ENCODE measurements around the gene PVALB.

PVALB gene

DNA sequence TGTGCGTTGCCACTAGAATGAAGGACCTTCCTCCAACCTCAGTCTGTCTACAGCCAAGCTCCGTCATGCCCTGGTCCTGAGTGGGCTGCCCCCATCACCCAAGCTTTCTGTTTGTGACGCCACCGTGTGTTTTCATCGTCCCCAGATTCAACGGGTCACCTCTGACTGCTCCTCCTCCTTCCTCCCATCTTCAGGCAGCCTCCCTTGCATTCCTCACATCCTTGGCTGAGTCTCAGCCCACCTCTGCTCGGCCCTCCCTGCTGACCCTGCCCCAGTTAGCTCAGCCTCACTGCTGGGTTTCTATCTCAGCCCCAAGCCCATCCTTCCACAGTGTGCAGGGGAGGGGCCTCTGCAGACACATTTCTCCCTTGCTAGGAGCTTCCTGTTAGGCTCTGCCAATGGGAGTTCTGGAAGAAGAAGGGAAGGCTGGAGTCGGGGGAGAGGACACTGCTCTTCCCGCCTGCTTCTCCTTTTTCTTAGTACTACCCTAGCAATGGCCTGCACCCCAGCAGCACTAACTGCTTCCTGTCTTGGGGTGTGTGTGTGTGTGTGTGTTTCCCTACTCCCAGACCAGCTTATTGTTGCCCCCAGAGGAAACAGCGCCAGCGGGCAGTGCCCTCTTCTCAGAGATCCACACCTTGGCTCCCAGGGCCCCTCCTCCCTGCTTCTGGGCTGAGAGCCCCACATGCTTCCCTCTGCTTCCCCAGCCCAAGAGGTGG lies 46.2 kb downstream of the PVALB start:
- DNase-seq = no peak

GRCh38 chr22:36769541-36770512 lies 47.0 kb downstream of the PVALB start:
- no peak for DNase-seq

- no peak for DNase-seq
These were observed 48.2 kb downstream of the PVALB start for GRCh38 chr22:36768616-36769015.

DNA sequence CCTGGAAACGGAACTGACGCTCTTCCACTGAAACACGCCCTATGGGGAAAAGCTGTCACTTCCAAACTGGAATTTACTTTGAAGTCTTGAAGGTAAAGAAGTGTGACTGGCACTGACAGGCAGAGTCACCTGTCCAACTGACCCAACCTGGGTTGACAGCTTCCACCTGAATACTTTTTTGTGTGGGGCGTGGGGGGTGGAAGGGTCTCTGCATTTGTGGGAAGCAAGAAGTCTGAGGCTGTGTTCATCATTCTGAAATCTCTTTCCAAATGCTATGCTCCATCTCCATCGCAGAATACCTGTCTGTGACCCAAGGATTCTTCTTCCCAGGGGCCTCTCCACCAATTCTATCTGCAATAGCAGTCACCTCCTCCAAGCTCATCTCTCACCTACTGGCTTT lies 48.7 kb downstream of the PVALB start:
- no peak for DNase-seq

- DNase-seq = no peak
These were observed 49.6 kb downstream of the PVALB start for GRCh38 chr22:36767035-36767775.

DNA sequence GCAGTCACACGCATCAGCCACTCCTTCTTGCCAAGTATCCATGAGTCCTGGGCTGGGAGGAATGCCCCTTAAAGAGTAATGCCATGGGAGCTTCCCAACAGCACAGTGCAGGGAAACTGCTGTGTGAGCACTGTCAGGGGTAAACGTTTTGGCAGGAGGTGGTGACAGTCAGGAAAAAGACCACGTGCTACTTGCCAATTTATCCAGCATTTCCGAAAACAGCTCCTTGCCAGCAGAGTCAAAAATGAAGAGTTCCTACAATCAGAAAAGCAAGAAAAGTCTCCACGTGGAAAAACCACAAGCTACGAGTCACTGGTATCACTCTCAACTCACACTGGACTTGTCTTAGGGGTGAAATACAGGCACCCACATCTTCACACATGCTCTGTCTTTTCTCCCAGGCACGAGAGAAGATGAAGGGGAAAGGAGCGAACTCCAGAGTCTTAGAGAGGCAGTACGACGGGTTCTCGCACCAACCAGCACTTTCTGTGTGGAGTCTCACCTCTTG lies 50.8 kb downstream of the PVALB start:
- no peak for DNase-seq

DNA sequence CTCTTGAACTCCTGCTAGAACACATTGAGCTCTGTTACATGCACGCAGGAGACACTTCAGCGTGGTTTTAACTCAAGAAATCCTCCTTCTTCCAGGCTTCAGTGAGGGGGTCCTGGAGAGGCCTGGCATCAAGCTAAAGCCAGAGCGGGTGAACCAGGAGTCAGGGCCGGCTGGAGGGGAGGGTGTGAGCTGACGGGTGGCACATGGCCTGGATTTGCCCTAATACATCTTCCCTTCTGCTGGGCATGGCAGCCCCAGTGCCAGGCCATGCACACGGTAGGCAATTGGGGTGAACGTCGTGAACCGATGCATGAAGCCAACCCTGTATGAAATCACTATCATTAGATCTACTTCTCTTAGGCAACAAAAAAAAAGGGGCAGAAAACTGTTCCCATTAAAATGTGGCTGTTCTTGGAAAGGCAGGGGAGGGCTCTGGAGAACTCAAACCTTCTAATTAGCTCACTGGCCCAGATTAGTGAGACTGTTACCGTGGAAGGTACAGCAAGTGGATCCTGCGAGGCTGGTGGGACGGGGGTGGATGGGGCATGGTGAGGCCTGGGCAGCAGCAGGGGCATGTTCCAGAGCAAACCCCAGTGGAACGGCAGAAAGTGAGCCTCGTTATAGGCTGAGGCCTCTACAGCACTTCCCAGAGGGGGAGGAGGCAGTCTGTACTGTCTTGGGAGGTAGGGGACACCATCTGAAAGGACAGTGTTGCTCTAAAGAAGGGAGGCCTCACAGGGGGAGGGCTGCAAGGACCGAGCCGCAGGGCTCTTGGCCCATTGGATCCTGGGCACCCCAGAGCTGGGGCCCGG lies 51.5 kb downstream of the PVALB start:
- DNase-seq = no peak

- DNase-seq = no peak
These were observed 52.2 kb downstream of the PVALB start for GRCh38 chr22:36764641-36765040.

GRCh38 chr22:36764060-36764459 lies 52.8 kb downstream of the PVALB start:
- DNase-seq = no peak

DNA sequence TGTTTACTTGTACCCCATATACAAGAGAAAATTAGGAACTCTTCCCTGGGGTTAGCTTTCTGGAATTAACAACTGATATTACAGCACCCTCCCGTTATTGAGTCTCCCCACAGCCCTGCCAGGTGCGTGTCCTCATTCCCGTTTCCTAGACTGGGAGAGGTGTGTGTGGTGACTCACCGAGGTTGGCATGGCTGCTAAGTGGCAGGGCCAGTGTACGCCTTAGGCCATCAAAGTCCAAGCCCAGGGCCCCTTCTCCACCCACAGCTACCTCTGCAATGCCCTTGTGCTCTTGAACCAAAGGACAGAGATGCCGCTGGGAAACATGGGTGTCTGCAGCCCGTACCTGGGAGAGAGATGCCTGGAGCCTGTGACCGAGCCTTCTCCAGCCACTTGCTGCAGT lies 53.3 kb downstream of the PVALB start:
- DNase-seq = no peak

- no peak for DNase-seq
These were observed 54.1 kb downstream of the PVALB start for GRCh38 chr22:36762687-36763260.

DNA sequence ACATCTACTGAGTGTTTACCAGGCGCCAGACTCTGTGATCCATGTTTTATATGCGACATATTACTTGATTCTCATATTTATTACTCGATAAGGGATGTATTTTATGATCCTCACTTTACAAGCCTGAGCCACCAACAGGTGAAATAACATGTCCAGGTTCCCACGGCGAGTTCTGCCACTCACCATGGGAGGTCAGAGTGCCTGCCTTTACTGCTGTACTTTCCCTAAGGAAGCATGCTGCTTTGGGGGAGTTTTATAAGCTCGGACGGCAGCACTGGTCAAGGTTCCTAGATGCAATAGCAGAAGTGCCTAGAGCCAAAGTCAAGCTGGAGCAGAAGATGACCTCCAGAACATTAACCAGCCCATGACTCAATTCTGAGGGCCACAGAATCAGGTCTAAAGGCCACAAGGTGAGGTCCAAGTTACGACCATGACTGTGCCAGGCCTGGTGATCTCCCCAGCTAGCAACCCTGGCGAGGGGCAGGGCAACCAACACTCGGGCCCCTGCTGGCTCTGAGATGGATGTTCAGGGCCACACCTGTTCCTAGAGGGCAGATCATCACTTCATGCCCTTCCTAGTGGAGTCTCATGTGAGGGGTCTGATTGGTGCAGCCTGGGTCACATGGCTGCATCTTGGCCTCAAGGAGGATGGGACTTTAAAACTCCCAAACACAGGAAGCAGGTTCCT lies 55.1 kb downstream of the PVALB start:
- no peak for DNase-seq

- DNase-seq = no peak
These were observed 56.0 kb downstream of the PVALB start for GRCh38 chr22:36760786-36761185.

DNA sequence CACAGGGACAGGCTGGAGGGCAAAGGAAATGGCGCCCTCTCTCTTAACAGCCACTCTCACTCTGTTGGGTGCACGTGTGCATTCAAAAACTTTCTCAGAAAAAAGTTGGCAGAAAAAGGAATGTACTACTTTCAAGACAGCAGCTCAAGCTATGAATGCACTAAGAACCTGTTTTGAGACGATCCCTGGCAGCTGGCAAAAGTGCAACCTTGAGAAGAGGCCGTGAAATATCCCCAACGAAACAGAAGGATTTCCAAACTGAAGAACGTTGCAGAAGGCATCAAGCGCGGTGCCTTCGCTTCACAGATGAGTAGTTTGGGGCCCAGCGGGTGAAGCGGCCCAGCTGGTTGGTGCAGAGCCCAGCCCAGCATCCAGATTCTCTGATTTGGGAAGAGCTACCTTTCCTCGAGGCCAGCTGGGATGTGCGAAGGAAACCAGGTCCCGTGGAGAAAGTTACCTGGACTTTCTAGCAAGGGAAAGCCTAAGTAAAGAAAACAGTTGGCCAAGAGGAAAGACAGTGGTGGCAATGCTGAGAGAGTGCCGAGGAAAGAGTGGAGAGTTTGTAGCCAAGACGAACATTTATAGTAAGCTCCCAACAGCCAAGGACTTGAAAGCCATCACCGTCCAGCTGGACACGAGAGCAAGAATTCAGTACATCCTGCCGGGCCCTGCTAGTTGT lies 57.2 kb downstream of the PVALB start:
- DNase-seq = no peak

DNA sequence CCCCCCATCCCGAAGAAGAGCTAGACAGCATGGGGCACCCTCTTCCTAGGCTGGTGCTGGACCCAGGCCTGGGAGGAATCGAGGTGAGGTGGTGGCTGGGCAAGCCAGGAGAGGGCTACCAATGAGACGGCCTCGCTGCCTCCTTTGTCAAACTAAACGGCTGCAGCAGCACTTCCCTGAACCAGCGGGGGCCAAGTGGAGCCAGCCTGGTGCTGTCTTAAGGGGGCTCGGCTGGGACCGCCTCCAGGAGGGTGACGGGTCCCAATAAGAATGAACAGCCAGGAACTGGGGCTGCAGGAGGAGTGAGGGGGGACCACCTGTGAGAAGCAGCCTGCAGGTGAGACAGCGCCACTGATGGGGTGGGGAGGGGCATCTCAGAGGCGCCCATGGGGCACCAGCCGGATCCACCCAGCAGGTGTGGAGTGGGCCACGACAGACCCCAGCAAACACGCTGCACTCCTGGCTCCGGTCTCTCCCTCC lies 58.0 kb downstream of the PVALB start:
- no peak for DNase-seq

DNA sequence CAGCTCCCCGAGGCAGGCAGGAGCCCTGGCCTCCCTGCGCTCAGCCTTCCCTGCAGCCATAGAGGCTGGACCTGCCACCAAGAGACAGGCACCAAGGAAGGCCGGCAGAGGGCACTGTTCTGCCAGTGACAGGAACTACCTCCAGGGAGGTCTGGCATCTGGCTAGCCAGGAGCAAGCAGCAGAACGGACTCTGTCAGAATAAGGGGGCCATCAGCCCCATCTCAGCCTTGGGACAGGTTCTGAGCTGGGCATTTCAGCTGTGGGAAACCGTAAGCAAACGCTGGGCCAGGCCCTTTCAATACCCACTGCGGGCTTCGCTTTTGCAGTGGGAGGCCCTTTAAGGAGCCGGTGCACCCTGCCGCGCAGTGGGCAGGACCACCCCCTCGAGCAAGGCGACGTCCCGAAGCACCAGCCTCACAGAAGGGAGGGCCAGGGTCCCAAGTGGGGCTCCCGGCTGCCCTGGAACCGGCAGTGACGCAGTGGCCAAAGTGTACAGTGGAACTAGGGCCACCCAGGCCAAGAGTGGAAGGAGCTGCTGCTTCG lies 59.1 kb downstream of the PVALB start:
- no peak for DNase-seq

DNA sequence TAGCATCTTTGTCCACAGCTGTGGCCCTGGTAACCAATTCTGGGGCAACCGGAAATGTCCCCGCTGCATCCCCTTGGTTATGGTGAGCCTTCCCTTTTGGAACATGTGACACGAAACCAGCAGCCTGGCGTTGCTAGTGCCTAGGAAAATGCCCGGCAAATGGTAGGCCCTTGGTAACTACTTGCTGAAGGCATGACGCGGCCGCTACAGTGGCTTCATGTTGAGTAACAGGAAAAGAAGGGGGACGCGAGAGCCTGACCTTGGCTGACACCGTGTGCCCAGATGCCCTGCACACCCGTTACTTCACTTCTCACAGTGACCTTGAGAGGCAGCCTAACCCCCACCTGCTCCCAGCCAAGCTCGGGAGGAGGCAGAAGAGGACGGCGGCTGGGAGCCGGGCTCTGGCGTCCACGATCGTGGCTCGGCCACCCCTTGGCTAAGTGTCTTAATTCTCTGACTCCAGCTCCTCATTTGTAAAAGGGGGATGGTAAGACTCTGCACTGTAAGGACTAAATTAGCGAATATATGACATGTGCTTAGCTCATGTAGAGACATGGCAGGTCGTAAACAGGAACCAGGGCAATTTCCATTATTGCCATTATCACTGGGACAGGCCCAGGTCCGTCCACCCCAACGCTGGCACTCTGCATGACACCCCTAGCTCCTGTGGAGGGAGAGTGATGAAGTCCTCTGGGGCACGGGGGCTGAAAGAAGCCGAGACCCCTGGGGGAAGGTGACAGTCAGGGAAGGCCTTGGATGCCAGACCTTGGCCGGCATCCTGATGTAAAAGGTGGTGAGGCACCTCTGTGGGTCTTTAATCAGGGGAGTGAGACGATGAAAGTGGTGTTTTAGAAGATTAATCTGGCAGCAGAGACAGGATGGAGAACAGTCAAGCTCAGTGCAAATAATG lies 59.8 kb downstream of the PVALB start:
- DNase-seq = no peak

DNA sequence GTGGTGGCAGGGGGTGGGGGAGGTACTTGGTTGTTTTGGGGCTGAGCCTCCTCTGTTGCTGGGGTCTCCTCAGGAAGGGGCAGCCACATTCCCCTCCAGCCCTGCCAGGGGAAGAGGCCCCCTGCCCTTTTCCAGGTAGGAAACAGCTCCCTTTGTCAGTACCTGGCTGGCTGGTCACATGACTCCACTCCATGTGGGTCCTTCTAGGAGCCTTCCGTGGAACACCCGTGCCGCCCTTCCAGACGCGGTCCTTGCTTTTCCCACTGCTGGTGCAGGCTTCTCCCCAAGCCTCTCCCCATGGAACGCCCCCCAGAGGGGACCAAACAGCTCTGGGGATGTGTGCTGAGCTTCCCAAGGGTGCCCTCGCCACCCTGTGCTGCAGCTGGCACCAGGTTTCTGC lies 60.8 kb downstream of the PVALB start:
- no peak for DNase-seq

DNA sequence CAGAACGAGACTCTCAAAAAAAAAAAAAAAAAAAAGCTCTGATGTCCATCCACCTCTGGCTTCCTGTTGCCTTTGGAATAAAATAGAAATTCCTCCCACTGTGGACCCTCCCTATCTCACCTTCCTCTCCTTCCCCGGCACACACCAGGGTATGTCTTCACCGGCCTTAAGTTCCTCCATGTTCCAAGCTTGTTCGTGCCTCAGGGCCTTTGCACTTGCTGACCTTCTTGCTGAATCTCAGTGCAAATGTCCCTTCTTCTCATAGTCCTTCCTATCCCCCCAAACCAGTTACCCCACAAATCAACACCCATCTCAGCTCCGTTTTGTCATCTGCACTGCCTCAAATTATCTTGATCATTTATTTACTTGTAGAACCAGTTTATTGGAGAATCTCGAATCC lies 61.5 kb downstream of the PVALB start:
- no peak for DNase-seq

Measured in SIG-M5 (cell line).